PC-3 (cell line): ENCODE data around the gene TMEM81. TPM values are rescaled to one million over a fixed set of nuclear protein-coding genes. Genes with fewer than 3 reads are reported as not detected.

Experiments used
- ATAC-seq: fragments of 200-7000 bp; cut with Tn5 transposase; 2 replicates; pipeline ENCODE4 v1.9.1; 2020; ENCODE audit warnings: mild to moderate bottlenecking, moderate library complexity
- BruUV-seq: library from RNA; stranded (reverse); fragments of 400-500 nt; replicated peaks from 2 replicates; lab custom pipeline; 2021; lab: Mats Ljungman, UMichigan
- CTCF ChIA-PET: fragments of 300-600 bp; sonication (Branson Sonifier 250); formaldehyde crosslinking; loops from one replicate; lab custom pipeline; 2022; ENCODE audit warnings: antibody characterized with exemption; lab: Charles Lee
- POLR2A ChIA-PET: fragments of 300-600 bp; sonication (Branson Sonifier 250); formaldehyde crosslinking; loops from one replicate; lab custom pipeline; 2022; ENCODE audit warnings: antibody characterized with exemption; ENCODE audit not compliant: unreplicated experiment; lab: Charles Lee
- DNase-seq: peaks from one replicate; pipeline ENCODE4 v3.0.0-alpha.2; 2015
- H2AFZ ChIP-seq: fragments of 300-600 bp; sonication (generic); 2 replicates; pipeline ENCODE4 v1.6.0; 2016; ENCODE audit warnings: antibody characterized with exemption, low read length
- H3F3A ChIP-seq: fragments of 300-600 bp; sonication (generic); one replicate; pipeline ENCODE4 v1.6.0; 2017; ENCODE audit warnings: antibody characterized with exemption, low read length, control low read depth, mild to moderate bottlenecking; ENCODE audit not compliant: unreplicated experiment
- H3K27ac ChIP-seq: fragments of 300-600 bp; sonication (generic); 2 replicates; pipeline ENCODE4 v1.5.1; 2016; ENCODE audit warnings: mild to moderate bottlenecking, low read length
- H3K27me3 ChIP-seq: fragments of 300-600 bp; sonication (generic); 2 replicates; pipeline ENCODE4 v1.6.1; 2016; ENCODE audit warnings: low read length, mixed read lengths
- H3K36me3 ChIP-seq: fragments of 300-600 bp; sonication (generic); 2 replicates; pipeline ENCODE4 v1.6.1; 2016; ENCODE audit warnings: low read depth, mixed run types, low read length, mixed read lengths
- H3K4me1 ChIP-seq: fragments of 300-600 bp; sonication (generic); 2 replicates; pipeline ENCODE4 v1.5.1; 2016; ENCODE audit warnings: low read length; ENCODE audit not compliant: insufficient read depth
- H3K4me2 ChIP-seq: fragments of 300-600 bp; sonication (generic); 2 replicates; pipeline ENCODE4 v1.6.0; 2016; ENCODE audit warnings: low read length
- H3K4me3 ChIP-seq: fragments of 300-600 bp; sonication (generic); 2 replicates; pipeline ENCODE4 v1.5.1; 2016; ENCODE audit warnings: mild to moderate bottlenecking, low read length, mixed read lengths
- H3K79me2 ChIP-seq: fragments of 300-600 bp; sonication (generic); 2 replicates; pipeline ENCODE4 v1.6.1; 2017; ENCODE audit warnings: low read length, mixed read lengths
- H3K9ac ChIP-seq: fragments of 300-600 bp; sonication (generic); 2 replicates; pipeline ENCODE4 v1.6.0; 2016; ENCODE audit warnings: mild to moderate bottlenecking, low read length
- H3K9me2 ChIP-seq: fragments of 300-600 bp; sonication (generic); replicated peaks from 2 replicates; pipeline ENCODE4 v1.6.1; 2016; ENCODE audit warnings: mixed run types, low read length, mixed read lengths
- H3K9me3 ChIP-seq: fragments of 300-600 bp; sonication (generic); 2 replicates; pipeline ENCODE4 v1.6.1; 2016; ENCODE audit warnings: low read length, mixed read lengths
- H4K20me1 ChIP-seq: fragments of 300-600 bp; sonication (generic); 2 replicates; pipeline ENCODE4 v1.6.1; 2016; ENCODE audit warnings: low read length, mixed read lengths
- EZH2 ChIP-seq: fragments of 300-600 bp; sonication (generic); IDR thresholded peaks from one replicate; pipeline ENCODE4 v1.6.1; 2017; ENCODE audit warnings: antibody characterized with exemption, mild to moderate bottlenecking, low read length; ENCODE audit not compliant: unreplicated experiment
- EZH2phosphoT487 ChIP-seq: fragments of 300-600 bp; sonication (generic); IDR thresholded peaks from 2 replicates; pipeline ENCODE4 v1.6.1; 2018; ENCODE audit warnings: mild to moderate bottlenecking, antibody characterized with exemption, low read length, borderline replicate concordance
- intact Hi-C: fragments of 100-400 bp; cut with micrococcal nuclease; formaldehyde crosslinking; loops from 2 replicates; pipeline ENCODE4 v1.9.0; 2023
- total RNA-seq: library from RNA; depleted of rRNA; stranded (reverse); fragments of >200 nt; gene quantifications from 2 replicates; pipeline ENCODE4 v1.2.3, GENCODE V29; 2014
- TF ChIP-seq, protein P1 (sequence below): fragments of 300-600 bp; sonication (generic); conservative IDR thresholded peaks from 2 replicates; pipeline ENCODE4 v1.5.1; 2017; ENCODE audit warnings: antibody characterized with exemption, low read depth, mild to moderate bottlenecking, low read length

The TMEM81 gene
- total RNA-seq, 1 experiment from 2014 or later: 6.3 TPM

DNA sequence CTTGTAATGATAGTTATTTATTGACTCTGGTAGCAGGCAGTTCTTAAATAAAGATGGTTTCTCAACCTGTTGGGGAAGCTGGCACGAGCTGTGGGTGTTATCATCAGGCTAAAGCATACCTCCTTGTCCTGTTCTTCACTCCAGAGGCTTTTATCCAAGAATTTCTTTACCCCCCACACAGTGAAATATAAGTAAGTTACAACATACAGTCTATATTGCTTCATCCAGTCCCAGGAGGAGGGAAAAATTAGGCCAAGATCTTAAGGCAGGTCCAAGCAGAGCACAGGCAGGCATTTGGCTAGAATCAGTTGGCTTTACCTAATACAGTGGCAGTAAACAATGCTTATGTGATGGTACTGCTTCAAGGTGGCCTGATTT is 6.3 kb downstream of the TMEM81 start:
- no peak overlapping the region for H2AFZ ChIP-seq
- H3K4me3 ChIP-seq: no peak overlapping the region
- no peaks in the 10 kb centered on the region for H3K9me3 ChIP-seq
- ChIA-PET POLR2A (interaction anchor here (0.6 kb wide), 1 partner anchor 554 kb away, joined by 4 read pairs; no protein-coding TSS in a partner anchor), CTCF (no interaction called here)
- H4K20me1 ChIP-seq: no peaks in the 10 kb centered on the region
- no peak overlapping the region for H3K9ac ChIP-seq
- H3K36me3 ChIP-seq: no peaks in the 10 kb centered on the region
- ATAC-seq (no peak), DNase-seq (no peak)
- peaks cover 9% of the 10 kb centered on the region; the same call in 1 of the 2 replicates for H3K4me1 ChIP-seq
- H3F3A ChIP-seq: no peaks in the 10 kb centered on the region
- H3K27ac ChIP-seq: no peak overlapping the region
- no peaks in the 10 kb centered on the region for H3K9me2 ChIP-seq
- no peak overlapping the region for H3K4me2 ChIP-seq
- no peaks in the 10 kb centered on the region for H3K79me2 ChIP-seq
- no TSS peak for BruUV-seq
- intact Hi-C loops: no loop called here
- H3K27me3 ChIP-seq: no peaks in the 10 kb centered on the region
- no peak for TF ChIP-seq EZH2phosphoT487
- TF ChIP-seq, protein P1, sequence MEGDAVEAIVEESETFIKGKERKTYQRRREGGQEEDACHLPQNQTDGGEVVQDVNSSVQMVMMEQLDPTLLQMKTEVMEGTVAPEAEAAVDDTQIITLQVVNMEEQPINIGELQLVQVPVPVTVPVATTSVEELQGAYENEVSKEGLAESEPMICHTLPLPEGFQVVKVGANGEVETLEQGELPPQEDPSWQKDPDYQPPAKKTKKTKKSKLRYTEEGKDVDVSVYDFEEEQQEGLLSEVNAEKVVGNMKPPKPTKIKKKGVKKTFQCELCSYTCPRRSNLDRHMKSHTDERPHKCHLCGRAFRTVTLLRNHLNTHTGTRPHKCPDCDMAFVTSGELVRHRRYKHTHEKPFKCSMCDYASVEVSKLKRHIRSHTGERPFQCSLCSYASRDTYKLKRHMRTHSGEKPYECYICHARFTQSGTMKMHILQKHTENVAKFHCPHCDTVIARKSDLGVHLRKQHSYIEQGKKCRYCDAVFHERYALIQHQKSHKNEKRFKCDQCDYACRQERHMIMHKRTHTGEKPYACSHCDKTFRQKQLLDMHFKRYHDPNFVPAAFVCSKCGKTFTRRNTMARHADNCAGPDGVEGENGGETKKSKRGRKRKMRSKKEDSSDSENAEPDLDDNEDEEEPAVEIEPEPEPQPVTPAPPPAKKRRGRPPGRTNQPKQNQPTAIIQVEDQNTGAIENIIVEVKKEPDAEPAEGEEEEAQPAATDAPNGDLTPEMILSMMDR: no peak
- TF ChIP-seq EZH2: no peak

DNA sequence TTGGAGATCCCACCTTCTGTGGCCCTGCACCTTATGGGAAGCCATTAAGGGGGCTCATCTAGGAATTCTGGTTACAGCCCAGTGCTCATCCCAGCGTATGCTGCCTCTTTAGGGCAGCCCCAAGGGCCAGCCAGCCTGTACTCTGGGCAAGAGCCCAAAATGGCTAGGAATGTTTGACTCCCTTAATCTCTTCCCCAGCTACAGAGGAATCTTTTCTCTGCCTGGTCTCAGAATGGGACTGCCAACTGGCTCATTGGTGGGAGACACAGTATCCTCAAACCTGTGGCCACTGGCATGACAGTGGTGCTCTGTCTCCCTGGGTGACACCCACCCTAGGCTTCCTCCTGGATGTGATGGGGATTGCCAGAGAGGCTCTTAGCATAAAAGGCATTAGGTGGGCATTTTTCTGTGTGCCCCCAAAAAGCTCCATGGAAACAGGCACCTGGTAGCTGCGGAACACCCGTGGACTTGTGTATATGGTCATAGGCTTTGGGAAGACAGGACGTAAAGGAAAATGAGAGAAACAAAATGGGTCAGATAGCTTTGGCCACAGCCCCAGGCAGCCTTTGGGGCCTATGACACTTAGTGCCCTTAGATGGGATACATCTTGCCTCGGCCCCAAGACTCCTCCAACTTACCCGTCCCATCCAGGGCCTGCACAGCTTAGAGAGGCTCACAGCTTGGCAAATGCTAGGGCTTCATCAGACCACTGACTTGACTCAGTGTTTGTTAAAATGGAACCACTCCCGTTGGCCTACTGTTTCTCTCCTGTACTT is 6.9 kb downstream of the TMEM81 start:
- H3K9me2 ChIP-seq: no peaks in the 10 kb centered on the region
- CTCF ChIA-PET: no interaction called here
- no peak for ATAC-seq

More for the DNA sequence above, 6.9 kb downstream of the TMEM81 start:
- Histone ChIP-seq H3K4me3 (no peak overlapping the region), H3K4me1 (peaks cover 10% of the 10 kb centered on the region; the same call in 1 of the 2 replicates), H3K9ac (no peak overlapping the region), H2AFZ (no peak overlapping the region), H3K27ac (no peak overlapping the region), H3K79me2 (no peaks in the 10 kb centered on the region), H3K9me3 (no peaks in the 10 kb centered on the region), H3K27me3 (no peaks in the 10 kb centered on the region), H3K36me3 (no peaks in the 10 kb centered on the region), H3K4me2 (no peak overlapping the region), H4K20me1 (no peaks in the 10 kb centered on the region), H3F3A (no peaks in the 10 kb centered on the region)
- POLR2A ChIA-PET: interaction anchor here (0.6 kb wide), 1 partner anchor 555 kb away, joined by 4 read pairs; no protein-coding TSS in a partner anchor
- DNase-seq: no peak
- intact Hi-C loops: no loop called here
- TF ChIP-seq EZH2 (no peak), EZH2phosphoT487 (no peak)
- TF ChIP-seq, protein P1: no peak
- BruUV-seq: no TSS peak
